Measurements from ENCODE around the gene LRBA.

The LRBA gene

GRCh38 chr4:150310159-150310895 is 704.8 kb downstream of the LRBA start:
- peak; percentile 76 for DNase-seq

- DNase-seq = peak; percentile 78
Measured at GRCh38 chr4:150308824-150309472, 706.1 kb downstream of the LRBA start.

DNA sequence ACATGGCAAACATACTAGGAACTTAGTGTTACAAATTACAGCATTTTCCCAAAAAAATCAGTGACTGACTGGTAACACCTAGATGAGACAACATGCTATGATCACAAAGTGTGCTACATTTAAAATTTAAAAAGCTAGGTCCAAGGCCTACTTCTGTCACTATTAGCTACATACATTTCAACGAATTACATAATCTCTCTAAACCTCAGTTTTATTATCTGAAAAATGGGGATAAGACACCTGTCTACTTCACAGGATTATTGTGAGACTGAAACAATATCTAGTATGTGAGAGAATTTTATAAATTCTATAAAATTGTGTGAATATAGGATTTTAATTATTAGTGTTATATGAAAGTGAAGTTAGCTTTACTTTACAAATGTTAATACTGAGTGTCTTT is 708.4 kb downstream of the LRBA start:
- DNase-seq = no peak

GRCh38 chr4:150305995-150306394 is 709.1 kb downstream of the LRBA start:
- DNase-seq = peak; percentile 78

- peak; percentile 96 for DNase-seq
Measured at GRCh38 chr4:150302553-150302952, 712.5 kb downstream of the LRBA start.

GRCh38 chr4:150299816-150300215 is 715.3 kb downstream of the LRBA start:
- no peak for DNase-seq

DNA sequence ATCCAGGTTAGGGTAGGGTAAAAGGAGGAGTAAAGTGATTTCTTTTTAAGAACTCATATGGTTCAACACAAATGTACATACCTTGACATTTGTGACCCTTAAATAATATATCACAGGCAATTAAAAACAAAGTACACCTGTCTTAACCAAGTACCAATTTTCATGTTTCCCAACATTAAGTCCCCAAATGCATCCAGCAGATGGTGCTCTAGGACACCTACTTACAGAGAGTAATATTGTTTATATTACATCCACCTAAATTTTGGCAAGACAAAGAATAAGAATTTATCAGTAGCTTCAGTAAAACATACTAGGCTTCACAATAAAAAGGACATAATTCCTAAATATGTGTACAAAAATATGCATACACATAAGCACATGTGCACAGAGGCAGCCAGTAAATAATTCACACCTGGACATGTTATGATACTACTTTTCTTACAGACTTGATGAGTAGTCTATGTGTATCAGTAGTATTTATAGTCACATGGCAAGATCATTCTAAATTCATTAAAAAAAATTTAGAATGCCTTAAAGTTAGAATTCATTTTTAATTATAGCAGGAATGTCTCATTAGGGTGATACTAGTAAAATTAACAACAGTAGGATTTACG is 717.1 kb downstream of the LRBA start:
- DNase-seq = peak; percentile 60

- no peak for DNase-seq
Measured at GRCh38 chr4:150289881-150290280, 725.2 kb downstream of the LRBA start.

GRCh38 chr4:150289198-150289597 is 725.9 kb downstream of the LRBA start:
- no peak for DNase-seq

DNA sequence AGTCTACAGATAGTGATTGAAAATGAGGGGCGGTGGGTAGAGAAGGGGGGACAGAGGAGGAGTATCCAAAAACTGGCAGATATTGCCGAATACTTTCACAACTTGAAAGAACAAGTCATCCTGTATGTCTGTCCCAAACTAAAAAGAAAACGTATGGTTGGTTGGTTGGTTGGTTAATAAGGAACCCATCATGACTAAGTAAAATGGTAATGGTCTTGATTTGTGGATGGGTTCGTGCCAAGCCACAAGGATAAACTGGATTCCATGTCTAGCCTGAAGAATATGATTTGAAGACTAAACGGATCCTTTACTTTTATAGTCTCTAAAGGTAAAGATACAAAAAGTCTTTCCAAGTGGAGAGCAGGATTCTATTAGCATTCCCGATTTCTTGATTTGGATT is 728.4 kb downstream of the LRBA start:
- peak; percentile 35 for DNase-seq

GRCh38 chr4:150283689-150284088 is 731.4 kb downstream of the LRBA start:
- DNase-seq = peak; percentile 98

DNA sequence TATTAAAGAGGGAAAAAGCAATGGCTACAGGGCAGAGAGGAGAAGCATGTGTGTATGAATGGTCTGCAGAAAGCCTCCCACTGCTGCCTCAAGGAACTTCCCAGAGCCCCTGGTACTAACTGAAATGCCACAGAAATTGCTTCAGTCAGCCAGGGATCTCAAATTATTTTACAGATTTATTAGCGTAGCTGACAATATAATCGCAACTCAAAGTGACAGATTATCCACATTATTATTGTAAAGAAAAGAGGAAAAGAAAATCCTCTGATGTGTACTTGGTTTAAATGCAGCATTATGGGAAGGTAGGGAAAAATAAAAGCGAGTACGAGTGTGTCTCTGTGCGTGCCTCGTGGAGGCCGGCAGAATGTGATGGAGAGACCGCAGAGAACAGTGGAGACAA is 734.1 kb downstream of the LRBA start:
- no peak for DNase-seq

- peak; percentile 96 for DNase-seq
Measured at GRCh38 chr4:150280081-150280895, 734.8 kb downstream of the LRBA start.

- DNase-seq = no peak
Measured at GRCh38 chr4:150278206-150278605, 736.9 kb downstream of the LRBA start.

GRCh38 chr4:150268444-150268843 is 746.6 kb downstream of the LRBA start:
- DNase-seq = peak; percentile 23

DNA sequence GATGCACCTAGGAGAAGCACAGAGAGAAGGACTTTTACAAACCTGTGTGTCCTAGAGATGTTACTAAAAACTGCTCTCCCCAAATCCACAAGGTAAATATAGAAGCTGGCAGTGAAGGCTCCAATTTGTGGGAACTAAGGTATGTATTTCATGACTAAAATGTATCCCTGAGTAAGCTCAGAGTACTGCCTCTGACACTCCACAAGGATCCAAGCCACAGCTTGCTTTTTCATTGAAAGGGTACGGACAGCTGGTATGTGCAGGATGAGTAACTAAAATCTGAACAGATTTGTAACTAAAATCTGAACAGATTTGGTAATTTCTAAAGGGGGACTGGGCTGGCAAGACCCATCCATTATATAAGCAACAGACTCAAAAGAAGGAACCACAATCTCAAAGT is 749.3 kb downstream of the LRBA start:
- peak; percentile 37 for DNase-seq

GRCh38 chr4:150264595-150265161 is 750.4 kb downstream of the LRBA start:
- peak; percentile 70 for DNase-seq

- DNase-seq = no peak
Measured at GRCh38 chr4:150262611-150263010, 752.5 kb downstream of the LRBA start.

DNA sequence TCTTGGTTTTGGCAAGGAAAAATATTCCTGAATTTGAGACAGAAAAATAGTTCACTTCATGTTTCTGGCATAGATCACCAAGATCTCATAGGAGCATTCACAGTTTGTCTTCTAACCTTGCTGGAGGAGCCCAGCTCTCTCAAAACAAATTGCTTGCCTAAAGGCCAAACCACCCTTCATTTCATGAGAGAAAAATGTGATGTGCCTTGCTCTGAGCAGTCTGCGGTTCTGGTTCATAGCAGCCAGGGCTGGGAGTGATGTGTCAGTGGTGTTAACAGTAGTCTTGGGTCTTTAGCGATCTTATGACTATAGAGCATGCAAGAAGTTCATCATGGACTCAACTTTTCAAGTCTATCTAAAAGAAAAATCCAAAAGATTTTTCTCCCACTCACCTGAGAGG is 753.5 kb downstream of the LRBA start:
- peak; percentile 45 for DNase-seq

DNA sequence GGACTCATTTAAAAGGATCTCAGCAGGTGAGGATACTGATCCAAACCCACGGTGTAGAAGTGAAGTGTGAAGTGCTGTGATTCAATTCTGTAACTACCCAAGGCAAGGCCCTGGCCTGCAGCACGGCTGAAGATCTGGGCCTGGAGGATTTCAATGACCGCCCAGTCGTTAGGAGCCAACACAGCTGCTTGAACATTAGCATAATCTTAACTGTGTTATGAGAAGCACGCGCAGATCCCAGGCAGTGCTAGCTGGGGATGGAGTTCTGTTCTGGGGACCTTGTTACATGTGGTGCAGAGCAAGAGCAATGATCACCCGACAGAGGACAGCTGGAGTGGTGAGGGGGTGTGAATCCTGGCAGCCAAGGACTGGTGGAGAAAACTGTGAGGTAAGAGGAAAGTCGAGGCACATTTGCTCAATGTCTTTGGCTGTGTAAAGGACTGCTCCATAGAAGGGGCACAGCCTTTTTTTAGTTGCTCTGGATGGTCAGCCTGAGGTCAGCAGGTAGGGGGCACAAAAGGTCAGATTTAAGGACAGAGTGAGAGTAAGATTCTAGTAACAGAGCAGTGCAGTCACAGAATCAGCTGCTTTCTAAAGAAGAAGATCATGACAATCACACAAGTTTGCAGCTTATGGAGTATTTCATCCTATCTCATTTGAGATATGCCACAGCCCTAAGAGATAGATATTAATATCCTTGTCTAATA is 755.1 kb downstream of the LRBA start:
- no peak for DNase-seq

DNA sequence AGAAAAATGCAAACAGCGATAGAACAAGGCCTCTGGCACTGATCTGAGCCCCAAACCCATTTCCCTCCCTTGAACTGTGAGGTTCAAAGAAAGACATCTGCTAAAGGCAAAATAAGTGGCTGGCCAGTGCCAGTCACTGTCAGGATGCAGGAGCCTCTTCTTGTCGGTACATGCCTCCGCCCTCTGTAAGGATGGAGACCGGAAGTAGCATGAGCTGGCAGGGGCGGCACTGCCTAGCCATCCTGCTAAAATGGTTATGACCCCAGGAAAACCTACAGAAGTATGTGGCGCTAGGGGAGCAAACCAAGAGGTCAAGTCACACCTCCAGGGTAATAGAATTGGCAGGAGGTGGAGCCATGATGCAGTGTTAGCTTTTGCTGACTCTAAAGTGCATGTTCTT is 756.5 kb downstream of the LRBA start:
- no peak for DNase-seq

Data from fibroblast of skin of right biceps (primary cell).